SK-N-SH (cell line): ENCODE measurements around the gene ZNF724.

Experiments used
- CHD2 ChIP-seq: fragments of 150-350 bp; IDR thresholded peaks from 2 replicates; pipeline ENCODE4 v1.6.1; 2018; ENCODE audit warnings: low read length; ENCODE audit not compliant: partially characterized antibody
- CTCF ChIP-seq: fragments of 200-600 bp; sonication (generic); IDR thresholded peaks from 2 replicates; pipeline ENCODE4 v1.6.1; 2017; ENCODE audit warnings: antibody characterized with exemption, mild to moderate bottlenecking, moderate library complexity
- EP300 ChIP-seq, 2 experiments: IDR thresholded peaks; 2 replicates each; pipeline versions ENCODE4 v1.4.0 to v1.6.1; 2012; ENCODE audit warnings: borderline replicate concordance in 1 of 2, low read depth in 1 of 2, low read length in 1 of 2
- EZH2phosphoT487 ChIP-seq: fragments of 200-600 bp; sonication (generic); IDR thresholded peaks from 2 replicates; pipeline ENCODE4 v1.6.1; 2017; ENCODE audit warnings: low read depth, mixed run types, mild to moderate bottlenecking, antibody characterized with exemption, moderate library complexity, borderline replicate concordance
- FOXJ3 ChIP-seq: sonication (generic); formaldehyde crosslinking; IDR thresholded peaks from 2 replicates; pipeline ENCODE4 v1.5.1; 2020; ENCODE audit warnings: mild to moderate bottlenecking, missing genetic modification reagents
- GABPA ChIP-seq: IDR thresholded peaks from 2 replicates; pipeline ENCODE4 v1.4.0; 2012; ENCODE audit warnings: low read depth, mild to moderate bottlenecking
- IRF3 ChIP-seq: fragments of 150-350 bp; IDR thresholded peaks from 2 replicates; pipeline ENCODE4 v1.6.1; 2016; ENCODE audit warnings: mild to moderate bottlenecking, low read depth, low read length
- MAX ChIP-seq: IDR thresholded peaks from 2 replicates; pipeline ENCODE4 v1.4.0; 2012; ENCODE audit warnings: low read depth
- NFIC ChIP-seq: IDR thresholded peaks from 2 replicates; pipeline ENCODE4 v1.4.0; 2012; ENCODE audit warnings: borderline replicate concordance
- NRF1 ChIP-seq: IDR thresholded peaks from 2 replicates; pipeline ENCODE4 v1.6.1; 2012; ENCODE audit warnings: low read depth, mild to moderate bottlenecking, low read length
- POLR2AphosphoS5 ChIP-seq: IDR thresholded peaks from 2 replicates; pipeline ENCODE4 v1.6.1; 2012; ENCODE audit warnings: low read depth, low read length
- RCOR1 ChIP-seq: fragments of 150-350 bp; IDR thresholded peaks from 2 replicates; pipeline ENCODE4 v1.6.1; 2017; ENCODE audit warnings: antibody characterized with exemption, low read length
- USF2 ChIP-seq: fragments of 150-350 bp; IDR thresholded peaks from 2 replicates; pipeline ENCODE4 v1.6.1; 2017; ENCODE audit warnings: antibody characterized with exemption, low read length, low read depth, borderline replicate concordance

GRCh38 chr19:23203841-23204344 is 46.3 kb downstream of the ZNF724 start:
- TF ChIP-seq GABPA, result no peak
- TF ChIP-seq CTCF, result no peak
- no peak for TF ChIP-seq EP300 (IDR thresholded peaks at IDR 0.05; ENCODE audit: borderline replicate concordance in 1 of 2, low read depth in 1 of 2, low read length in 1 of 2)
- no peak for TF ChIP-seq POLR2AphosphoS5
- TF ChIP-seq USF2, result no peak
- no peak for TF ChIP-seq MAX
- no peak for TF ChIP-seq CHD2
- no peak for TF ChIP-seq NRF1
- TF ChIP-seq EZH2phosphoT487, result no peak
- no peak for TF ChIP-seq RCOR1
- TF ChIP-seq FOXJ3 (CRISPR knock-in tag), result no peak
- TF ChIP-seq IRF3, result no peak
- no peak for TF ChIP-seq NFIC
